ENCODE measurements around the gene FAM89B.
"Not testable (repeated sequence)": the region's sequence is repeated elsewhere in the genome, so short reads cannot be mapped to it uniquely, and the experiment has no call there.

FAM89B gene
- 2.5 to 8.7 (median 4.8) reads per million in 3 experiments for total RNA-seq

DNA sequence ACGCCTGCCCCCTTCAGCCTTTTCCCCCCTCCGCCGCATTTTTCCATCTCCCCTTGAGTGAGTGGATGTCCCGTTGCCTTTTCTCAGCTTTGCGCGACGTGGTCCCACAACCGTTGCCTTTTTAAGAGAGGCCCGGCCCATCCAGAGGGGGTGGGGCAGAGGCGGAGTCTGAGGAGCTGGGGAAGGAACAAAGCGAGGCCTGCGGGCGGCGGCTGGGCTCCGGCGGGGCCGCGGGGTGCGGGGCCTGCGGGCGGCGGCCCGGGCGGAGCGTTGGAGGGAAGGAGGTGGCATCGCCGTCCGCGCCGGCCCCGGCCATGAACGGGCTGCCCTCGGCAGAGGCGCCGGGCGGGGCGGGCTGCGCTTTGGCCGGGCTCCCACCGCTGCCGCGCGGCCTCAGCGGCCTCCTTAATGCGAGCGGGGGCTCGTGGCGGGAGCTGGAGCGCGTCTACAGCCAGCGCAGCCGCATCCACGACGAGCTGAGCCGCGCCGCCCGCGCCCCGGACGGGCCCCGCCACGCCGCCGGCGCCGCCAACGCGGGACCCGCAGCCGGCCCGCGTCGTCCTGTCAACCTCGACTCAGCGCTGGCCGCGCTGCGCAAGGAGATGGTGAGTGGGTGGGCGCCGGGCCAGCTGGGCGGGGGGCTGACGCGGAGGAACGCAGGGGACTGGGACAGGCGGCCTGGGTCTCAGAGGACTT is at the start of gene FAM89B:
Gene FAM89B, plus strand, starts transcription at position 183 of the 696 bp plus-strand sequence. Its CDS starts 132 bp downstream, at position 315.
- peak; percentile 86 for DNase-seq

DNA sequence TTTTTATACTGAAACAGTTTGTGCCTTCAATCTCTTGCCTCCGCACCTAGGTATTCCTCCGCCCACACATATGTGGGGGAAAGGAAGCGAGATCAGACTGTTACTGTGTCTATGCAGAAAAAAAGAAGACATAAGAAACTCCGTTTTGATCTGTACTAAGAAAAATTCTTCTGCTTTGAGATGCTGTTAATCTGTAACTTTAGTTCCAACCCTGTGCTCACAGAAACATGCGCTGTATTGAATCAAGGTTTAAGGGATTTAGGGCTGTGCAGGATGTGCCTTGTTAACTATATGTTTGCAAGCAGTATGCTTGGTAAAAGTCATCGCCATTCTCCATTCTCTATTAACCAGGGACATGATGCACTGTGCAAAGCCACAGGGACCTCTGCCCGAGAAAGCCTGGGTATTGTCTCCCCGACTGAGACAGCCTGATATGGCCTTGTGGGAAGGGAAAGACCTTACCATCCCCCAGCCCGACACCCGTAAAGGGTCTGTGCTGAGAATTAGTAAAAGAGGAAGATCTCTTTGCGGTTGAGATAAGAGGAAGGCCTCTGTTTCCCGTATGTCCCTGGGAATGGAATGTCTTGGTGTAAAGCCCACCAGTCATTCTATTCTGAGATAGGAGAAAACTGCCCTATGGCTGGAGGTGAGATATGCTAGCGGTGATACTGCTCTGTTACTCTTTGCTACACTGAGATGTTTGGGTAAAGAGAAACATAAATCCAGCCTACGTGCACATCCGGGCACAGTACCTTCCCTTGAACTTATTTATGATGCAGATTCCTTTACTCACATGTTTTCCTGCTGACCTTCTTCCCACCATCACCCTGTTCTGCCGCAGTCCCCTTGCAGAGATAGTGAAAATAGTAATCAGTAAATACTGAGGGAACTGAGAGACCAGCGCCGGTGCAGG is 49.4 kb upstream of the FAM89B start:
- peak; percentile 39 for DNase-seq

DNA sequence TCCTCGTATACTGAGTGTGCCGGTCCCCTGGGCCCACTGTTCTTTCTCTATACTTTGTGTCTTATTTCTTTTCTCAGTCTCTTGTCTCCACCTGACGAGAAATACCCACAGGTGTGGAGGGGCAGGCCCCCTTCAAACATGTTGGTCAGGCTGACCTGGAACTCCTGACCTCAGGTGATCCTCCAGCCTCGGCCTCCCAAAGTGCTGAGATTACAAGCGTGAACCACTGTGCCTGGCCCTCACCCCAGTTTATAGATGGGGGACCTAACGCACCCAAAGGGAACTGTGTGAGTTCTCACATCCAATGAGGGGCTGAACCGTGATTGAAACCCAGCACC is 48.7 kb upstream of the FAM89B start:
- DNase-seq: not testable (repeated sequence)

DNA sequence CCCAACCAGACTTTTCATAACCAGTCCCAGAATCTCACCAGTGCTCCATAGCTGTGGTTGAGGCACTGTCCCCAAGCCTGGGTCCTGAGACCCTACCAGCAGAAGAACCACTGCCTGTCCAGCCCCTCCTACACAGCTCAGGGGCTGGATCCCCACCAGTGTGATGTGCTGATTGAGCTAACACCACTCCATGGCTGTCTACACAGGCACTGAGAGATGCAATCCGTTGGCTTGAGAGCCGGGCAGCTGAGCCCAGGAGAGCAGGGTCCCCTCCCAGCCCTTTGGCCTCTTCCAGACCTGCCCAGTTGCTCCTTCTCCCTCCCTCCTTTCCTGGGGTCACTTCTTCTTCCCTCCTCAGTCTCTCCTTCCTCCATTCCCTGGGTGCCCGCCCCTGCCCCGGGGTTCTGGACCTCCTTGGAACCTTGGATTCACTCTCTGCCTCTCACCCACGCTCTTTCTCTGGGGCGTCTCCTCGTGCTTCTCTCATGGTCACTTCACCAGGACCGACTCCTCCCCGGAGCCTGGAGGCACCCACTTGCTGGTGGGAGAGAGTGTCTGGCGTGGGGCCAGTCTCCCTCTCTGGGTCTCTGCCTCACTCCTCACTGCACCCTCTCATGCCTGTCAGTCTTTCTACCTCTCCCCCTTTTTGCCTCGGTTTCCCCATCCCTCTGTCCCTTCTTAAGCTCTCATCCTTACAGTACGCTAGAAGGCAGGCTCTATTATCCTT is 48.2 kb upstream of the FAM89B start:
- DNase-seq: no peak

DNA sequence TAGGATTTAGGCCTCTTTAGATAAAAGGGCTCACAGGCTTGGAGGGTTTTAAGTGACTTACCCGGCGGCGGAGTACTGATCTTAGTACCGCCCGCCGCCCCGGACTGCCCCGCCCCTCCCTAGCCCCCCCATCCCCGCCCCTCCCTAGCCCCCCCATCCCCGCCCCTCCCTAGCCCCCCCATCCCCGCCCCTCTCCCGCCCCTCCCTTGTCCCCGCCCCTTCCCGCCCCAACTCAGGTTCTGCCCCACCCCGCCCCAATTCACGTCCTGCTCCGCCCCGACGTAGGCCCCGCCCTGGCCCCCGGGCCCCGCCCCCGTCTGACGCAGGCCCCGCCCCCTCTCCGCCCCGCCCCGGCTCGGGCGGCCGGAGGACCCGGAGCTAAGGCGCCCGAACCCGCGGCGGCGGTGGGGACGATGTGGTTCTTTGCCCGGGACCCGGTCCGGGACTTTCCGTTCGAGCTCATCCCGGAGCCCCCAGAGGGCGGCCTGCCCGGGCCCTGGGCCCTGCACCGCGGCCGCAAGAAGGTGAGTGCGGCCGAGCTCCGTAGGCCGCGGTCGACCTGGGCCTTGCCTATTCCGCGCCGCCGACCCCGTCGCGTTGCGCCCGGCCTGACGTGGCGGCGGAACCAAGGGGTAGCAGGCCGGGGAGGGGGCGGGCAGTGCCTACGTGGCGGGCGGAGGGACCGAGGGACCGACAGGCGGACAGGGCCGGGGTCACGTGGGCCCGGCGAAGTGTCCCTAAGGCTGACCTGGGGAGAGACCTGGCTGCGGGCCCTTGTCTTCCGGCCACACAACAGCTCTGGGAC is 47.4 kb upstream of the FAM89B start, which contains the start of gene SCYL1:
Gene SCYL1, plus strand, starts transcription at position 343 of the 805 bp plus-strand sequence. Its CDS starts 71 bp downstream, at position 414.
- DNase-seq: peak; percentile 70

DNA sequence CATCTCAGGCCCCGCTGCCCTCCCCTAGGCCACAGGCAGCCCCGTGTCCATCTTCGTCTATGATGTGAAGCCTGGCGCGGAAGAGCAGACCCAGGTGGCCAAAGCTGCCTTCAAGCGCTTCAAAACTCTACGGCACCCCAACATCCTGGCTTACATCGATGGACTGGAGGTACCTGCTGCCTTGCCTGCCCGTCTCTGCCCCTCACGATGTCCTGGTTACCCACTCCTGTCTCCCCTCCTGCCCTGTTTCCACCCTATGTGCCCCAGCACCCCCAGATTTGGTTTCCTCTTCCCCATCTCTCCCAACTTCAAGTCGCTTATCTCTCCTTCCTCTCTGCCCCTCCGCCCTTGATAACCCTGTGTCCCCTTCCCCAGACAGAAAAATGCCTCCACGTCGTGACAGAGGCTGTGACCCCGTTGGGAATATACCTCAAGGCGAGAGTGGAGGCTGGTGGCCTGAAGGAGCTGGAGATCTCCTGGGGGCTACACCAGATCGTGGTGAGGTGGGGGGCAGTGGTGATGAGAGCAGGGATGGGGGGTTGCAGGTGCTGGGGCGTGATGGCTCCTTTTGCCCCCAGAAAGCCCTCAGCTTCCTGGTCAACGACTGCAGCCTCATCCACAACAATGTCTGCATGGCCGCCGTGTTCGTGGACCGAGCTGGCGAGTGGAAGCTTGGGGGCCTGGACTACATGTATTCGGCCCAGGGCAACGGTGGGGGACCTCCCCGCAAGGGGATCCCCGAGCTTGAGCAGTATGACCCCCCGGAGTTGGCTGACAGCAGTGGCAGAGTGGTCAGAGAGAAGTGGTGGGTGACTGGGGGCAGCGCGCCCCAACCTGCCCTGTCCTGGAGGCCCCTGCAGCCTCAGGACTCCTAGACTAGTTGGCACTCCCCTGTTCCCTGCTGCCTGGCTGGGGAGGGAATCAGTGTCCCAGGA is 46.5 kb upstream of the FAM89B start:
- DNase-seq: no peak

DNA sequence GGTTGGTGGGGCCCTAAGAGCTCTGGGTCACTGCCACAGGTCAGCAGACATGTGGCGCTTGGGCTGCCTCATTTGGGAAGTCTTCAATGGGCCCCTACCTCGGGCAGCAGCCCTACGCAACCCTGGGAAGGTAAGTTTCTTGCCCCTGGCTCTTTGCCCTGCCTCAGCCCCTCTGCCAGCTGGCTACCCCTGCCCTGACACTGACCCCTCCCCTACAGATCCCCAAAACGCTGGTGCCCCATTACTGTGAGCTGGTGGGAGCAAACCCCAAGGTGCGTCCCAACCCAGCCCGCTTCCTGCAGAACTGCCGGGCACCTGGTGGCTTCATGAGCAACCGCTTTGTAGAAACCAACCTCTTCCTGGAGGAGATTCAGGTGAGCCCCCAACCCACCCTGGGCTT is 45.6 kb upstream of the FAM89B start:
- no peak for DNase-seq

DNA sequence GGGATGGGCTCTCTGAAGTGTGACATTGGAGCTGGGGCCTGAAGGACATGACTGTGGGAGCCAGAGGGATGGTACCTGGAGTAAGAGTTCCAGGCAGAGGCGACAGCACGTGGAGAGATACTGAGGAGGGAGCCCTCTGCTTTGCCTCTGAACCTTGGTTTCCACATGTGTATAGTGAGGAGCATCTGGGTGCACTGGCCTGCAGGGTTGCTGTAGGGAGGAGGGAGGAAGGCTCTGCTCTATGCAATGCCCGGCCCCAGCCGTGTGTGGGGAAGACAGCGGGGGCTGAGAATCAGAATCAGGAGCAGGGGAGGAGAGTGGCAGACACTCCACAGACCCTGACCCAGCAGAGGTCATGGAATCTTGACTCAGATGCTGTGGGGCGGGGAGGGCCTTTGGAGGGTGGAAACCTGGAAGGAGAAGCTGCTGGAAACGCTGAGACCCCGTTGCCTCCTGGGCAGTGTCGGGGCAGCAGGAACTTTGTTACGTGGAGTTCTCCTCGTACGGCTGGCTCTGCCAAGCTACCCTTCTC is 43.5 kb upstream of the FAM89B start:
- no peak for DNase-seq

DNA sequence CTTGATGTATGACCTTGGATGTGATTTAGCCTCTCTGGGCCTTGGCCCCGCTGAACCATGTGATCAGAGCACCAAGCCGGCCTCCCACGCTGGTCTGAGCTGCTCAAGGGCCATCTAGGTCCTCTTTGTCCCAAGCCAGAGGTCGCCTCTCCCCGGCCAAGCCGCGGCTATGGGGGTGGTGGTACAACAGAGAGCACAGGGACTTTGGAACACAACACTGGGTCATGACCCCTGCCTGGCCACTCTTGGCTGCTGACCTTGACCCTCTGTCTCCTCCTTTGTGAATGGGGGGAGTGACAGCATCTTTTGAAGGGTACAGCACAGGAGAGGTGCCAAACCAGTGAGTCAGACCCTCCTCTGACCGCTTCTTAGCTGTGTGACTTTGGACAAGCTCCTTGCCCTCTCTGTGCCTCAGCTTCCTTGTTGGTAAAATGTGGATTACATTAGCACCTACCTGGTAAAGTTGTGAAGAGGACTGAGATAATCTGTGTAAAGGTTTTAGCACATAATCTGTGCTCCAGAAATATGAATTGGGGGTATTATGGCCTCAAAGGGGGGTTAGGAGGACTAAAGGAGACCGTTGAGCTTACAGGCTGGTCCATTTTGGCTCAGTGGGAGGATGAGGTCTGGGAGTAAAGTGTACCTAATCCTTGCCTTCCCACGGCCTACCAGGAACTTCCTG is 42.7 kb upstream of the FAM89B start:
- no peak for DNase-seq

DNA sequence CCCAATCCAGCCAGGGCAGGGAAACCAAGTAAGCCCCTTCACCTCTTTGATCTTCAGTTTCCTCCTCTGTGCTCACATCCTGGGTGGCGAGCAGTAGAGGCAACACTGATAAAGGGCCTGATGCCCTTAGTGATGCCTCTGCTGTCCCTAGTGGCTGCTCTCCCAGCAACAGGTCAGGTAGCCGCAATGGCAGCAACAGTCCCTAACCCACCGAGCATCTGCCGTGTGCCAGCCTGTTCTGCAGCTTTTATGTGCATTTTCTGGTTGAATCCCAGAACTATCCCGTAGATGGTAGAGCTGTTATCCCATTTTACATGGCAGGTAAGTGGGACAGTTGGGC is 42.2 kb upstream of the FAM89B start:
- no peak for DNase-seq

DNA sequence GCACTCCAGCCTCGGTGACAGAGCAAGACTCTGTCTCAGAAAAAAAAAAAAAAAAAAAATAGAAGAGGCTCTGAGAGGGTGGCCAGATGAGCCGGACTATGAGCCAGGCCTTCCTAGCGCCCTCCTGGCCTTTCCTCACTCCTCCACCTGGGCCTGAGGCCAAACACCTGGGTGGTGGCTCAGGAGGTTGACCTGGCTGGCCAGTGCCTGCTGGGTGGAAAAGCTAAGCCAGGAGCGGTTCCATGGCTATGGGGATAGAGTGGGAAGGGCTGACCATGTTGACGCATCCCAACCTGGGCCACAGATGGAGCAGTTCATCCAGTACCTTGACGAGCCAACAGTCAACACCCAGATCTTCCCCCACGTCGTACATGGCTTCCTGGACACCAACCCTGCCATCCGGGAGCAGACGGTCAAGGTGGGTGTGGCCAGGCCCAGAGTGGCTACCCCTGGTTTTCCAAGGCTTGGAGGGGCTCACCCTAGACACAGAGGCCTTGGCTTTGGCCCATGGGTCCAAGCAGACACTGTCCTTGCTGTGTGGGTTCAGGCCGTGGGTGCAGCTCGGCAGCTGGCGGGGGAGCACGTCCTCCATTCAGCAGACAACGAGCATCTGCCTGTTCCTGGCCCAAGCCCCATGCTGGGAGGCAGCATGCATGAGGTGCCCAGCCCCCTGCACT is 39.8 kb upstream of the FAM89B start:
- DNase-seq: no peak

DNA sequence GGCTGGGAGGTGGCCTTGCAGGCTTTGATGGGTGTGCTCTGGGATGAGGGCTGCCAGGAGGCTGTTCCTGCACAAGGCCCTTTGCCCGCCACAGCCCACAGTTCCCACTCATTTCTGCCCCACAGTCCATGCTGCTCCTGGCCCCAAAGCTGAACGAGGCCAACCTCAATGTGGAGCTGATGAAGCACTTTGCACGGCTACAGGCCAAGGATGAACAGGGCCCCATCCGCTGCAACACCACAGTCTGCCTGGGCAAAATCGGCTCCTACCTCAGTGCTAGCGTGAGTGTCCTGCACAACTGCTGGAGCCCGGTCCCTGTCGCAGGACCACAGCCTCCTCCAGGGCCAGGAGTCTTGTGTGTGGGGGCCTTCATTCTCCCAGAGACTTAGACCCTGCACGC is 37.2 kb upstream of the FAM89B start:
- DNase-seq: no peak

DNA sequence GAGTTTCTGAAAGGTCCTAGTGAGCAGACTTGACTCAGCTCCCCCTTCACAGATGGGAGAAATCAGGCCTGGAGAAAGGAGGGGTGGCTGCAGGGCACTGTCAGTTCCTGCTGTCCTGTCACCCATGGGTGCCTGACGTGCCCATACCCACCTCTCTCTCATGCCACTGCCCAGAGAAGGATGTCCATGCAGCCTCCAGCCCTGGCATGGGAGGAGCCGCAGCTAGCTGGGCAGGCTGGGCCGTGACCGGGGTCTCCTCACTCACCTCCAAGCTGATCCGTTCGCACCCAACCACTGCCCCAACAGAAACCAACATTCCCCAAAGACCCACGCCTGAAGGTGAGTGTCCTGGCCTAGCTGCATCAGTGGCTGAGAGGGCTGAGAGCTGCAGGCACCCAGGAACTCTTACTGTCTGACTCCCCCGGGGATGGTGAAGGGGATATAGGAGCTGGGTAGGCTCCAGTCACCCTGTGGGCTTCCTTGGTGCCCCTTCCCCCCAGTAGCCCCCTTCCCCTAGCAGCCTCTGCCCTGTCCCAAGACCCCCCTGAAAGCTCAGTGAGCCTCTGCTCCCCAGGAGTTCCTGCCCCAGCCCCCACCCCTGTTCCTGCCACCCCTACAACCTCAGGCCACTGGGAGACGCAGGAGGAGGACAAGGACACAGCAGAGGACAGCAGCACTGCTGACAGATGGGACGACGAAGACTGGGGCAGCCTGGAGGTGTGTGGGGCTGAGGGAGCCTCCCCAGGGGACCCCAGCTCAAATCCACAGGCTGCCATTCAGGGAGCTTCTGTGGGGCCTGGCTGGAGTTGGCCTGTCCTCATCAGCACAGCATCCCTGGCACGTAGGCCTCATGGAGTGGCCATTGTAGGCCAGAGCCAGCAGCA is 35.7 kb upstream of the FAM89B start:
- DNase-seq: no peak

DNA sequence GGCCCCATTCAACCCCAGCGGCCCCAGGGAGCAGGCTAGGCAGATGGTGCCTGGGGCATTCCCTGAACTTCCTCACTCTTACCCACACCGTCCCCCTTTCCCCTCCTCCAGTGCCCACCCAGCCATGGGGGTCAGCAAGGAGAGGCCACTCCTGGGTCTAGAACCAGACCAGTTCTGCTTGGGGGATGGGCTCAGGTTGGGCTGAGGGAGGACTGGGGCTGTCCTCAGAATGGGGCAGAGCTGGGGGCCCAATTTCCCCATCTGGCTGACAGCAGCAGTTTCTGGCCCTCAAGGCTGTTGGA is 35.1 kb upstream of the FAM89B start:
- no peak for DNase-seq

DNA sequence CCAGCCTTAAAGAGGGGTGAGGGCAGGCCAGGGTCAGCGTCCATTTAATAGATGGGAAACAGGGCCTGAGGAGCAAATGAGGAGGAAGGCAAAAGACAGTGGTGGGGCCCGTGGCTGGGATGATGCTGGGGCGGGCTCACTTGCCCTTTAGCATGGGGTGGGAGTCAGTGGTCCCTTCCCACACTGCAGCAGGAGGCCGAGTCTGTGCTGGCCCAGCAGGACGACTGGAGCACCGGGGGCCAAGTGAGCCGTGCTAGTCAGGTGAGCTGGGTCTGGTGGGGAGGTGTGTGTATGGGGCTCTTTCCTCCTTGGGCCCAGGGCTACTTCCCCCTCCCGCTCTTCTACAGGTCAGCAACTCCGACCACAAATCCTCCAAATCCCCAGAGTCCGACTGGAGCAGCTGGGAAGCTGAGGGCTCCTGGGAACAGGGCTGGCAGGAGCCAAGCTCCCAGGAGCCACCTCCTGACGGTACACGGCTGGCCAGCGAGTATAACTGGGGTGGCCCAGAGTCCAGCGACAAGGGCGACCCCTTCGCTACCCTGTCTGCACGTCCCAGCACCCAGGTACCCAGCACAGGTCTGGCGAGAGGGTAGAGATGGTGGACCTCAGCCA is 34.6 kb upstream of the FAM89B start:
- DNase-seq: no peak

DNA sequence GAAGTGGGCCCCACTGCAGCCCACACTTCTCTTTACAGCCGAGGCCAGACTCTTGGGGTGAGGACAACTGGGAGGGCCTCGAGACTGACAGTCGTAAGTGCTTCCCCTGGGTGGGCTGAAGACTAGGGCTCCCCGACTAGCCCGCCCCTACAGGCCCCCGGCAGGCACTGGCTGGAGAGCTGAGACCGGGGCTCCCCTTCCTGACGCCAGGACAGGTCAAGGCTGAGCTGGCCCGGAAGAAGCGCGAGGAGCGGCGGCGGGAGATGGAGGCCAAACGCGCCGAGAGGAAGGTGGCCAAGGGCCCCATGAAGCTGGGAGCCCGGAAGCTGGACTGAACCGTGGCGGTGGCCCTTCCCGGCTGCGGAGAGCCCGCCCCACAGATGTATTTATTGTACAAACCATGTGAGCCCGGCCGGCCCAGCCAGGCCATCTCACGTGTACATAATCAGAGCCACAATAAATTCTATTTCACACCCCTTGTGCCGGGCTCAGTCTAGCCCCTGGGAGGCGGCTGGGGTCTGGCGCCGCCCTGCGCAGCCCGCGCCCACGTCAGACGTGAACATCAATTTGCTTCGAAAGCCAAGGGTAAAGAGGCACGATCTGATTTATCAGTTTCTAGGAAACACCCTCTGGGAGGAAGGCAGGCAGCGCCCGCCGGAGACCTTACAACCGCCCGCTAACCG is 34.0 kb upstream of the FAM89B start:
- no peak for DNase-seq

DNA sequence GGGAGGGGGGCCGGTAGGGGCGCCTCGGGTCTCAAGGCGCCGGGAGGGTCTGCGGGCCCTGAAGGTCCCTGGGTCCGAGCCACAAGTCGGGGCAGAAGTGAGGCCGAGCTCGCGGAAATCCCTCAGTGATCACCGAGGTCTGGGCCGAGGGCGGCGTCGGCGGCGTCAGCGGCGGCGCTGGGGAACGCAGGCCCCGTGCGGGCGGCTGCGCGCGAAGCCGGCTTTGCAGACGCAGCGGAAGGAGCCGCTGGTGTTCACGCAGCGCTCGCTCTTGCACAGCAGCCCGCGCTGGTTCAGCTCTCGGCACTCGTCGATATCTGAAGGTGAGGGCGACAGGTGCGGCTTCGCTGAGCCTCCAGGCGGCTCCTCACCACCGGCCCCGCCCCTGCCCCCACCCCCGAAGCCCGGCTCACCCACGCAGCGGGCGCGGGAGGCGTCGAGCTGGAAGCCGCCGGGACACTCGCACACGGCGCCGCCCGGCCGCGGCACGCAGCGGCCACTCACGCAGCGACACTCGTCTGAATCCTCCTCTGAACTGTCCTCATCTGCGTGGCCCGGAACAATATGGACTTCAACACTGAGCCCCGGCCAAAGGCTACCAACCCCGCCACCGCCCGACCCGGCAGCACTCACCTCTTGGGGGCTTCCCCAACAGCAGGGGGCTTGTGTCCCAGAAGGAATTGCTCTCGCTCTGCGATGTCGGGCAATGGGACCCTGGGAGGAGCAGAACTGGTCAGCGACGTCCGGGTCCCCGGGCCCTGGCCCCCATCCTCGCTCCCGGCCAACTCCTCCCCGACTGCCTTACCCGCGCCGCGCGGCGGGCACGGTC is 33.2 kb upstream of the FAM89B start:
- DNase-seq: no peak
